ENCODE results near the gene TKTL2. TPM values are rescaled to one million over a fixed set of nuclear protein-coding genes. Genes with fewer than 3 reads are reported as not detected.

The TKTL2 gene
- total RNA-seq, 6 experiments from 2014 or later: not detected

DNA sequence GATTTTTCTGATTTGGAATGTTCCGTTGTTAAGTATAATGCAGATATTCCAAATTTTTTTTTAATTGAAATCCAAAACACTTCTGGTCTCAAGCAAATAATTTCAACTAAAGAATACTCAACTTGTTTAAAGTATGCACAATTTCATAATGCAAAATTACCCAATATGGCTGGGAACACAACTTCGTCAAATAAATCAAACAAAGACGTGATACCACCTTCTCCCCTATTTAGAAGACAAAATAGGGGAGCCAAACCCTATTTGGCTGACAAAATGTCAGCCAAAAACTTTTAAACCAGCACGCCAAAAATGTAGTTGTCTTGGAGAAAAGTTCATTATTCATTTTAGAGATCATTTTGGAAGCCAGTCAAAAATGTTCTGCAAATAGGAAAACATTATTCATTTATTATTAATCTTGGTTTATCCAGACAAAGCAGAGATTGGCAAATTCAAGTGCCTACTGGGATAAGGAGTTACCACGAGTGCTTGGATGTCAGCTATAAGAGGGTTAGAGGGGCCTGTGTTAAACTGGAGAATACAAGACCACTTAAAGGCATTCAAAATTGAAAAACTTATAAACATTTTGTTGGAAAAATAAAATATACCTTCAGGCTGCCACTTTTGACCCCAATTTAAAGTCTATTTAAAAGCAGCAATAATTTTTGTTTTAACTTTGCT lies 3.3 kb upstream of the TKTL2 start:
- ATAC-seq (no peak), DNase-seq (no peak)
- no peaks in the 10 kb centered on the region for H3K4me1 ChIP-seq
- no peaks in the 10 kb centered on the region for H3K9me3 ChIP-seq
- TF ChIP-seq POLR2A (IDR thresholded peaks at IDR 0.05): no peak
- no peaks in the 10 kb centered on the region for H3K27me3 ChIP-seq
- no peak overlapping the region for H3K4me3 ChIP-seq
- H3K27ac ChIP-seq: no peak overlapping the region
- H3K36me3 ChIP-seq: no peaks in the 10 kb centered on the region
- intact Hi-C loops (cut with DNase I): no loop called here
- WGBS (ENCODE audit: insufficient coverage, low coverage, low lambda C conversion rate, missing lambda C conversion rate): 56% methylated on average over 5 of the region's 5 CpGs

GRCh38 chr4:163474027-163474426 lies 473 bp upstream of the TKTL2 start:
- H3K9me3 ChIP-seq: no peaks in the 10 kb centered on the region
- no peak overlapping the region for H3K4me3 ChIP-seq
- no peaks in the 10 kb centered on the region for H3K36me3 ChIP-seq
- H3K27me3 ChIP-seq: no peaks in the 10 kb centered on the region
- TF ChIP-seq POLR2A (IDR thresholded peaks at IDR 0.05): no peak
- TF ChIP-seq, protein P1, sequence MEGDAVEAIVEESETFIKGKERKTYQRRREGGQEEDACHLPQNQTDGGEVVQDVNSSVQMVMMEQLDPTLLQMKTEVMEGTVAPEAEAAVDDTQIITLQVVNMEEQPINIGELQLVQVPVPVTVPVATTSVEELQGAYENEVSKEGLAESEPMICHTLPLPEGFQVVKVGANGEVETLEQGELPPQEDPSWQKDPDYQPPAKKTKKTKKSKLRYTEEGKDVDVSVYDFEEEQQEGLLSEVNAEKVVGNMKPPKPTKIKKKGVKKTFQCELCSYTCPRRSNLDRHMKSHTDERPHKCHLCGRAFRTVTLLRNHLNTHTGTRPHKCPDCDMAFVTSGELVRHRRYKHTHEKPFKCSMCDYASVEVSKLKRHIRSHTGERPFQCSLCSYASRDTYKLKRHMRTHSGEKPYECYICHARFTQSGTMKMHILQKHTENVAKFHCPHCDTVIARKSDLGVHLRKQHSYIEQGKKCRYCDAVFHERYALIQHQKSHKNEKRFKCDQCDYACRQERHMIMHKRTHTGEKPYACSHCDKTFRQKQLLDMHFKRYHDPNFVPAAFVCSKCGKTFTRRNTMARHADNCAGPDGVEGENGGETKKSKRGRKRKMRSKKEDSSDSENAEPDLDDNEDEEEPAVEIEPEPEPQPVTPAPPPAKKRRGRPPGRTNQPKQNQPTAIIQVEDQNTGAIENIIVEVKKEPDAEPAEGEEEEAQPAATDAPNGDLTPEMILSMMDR (IDR thresholded peaks at IDR 0.05): no peak
- H3K4me1 ChIP-seq: no peaks in the 10 kb centered on the region
- DNase-seq (no peak), ATAC-seq (no peak)
- 65% methylated on average over 3 of the region's 3 CpGs for WGBS (ENCODE audit: insufficient coverage, low coverage, low lambda C conversion rate, missing lambda C conversion rate)
- intact Hi-C loops (cut with DNase I): no loop called here
- H3K27ac ChIP-seq: no peak overlapping the region

DNA sequence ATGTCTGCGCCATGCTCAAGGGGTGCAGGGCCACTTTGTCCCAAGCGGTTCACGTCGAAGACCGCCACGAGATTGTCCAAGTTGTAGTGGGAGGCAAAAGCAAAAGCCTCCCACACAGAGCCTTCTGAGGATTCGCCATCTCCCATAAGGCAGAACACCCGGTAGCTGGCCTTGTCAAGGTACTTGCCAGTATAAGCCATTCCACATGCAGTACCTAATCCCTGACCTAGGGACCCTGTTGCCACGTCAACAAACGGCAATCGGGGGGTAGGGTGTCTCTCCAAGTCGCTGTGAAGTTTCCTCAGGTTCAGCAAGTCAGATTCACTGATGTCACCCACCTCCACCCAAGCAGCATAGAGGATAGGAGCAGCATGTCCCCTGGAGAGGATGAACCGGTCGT lies 424 bp downstream of the TKTL2 start:
- ATAC-seq (no peak), DNase-seq (no peak)
- intact Hi-C loops (cut with DNase I): no loop called here
- Histone ChIP-seq H3K9me3 (no peaks in the 10 kb centered on the region), H3K36me3 (no peaks in the 10 kb centered on the region), H3K27me3 (no peaks in the 10 kb centered on the region), H3K27ac (no peak overlapping the region), H3K4me1 (no peaks in the 10 kb centered on the region), H3K4me3 (no peak overlapping the region)
- TF ChIP-seq, protein P1 (IDR thresholded peaks at IDR 0.05): no peak
- no peak for TF ChIP-seq POLR2A (IDR thresholded peaks at IDR 0.05)
- 70% methylated on average over 3 of the region's 14 CpGs for WGBS (ENCODE audit: insufficient coverage, low coverage, low lambda C conversion rate, missing lambda C conversion rate)

GRCh38 chr4:163470391-163470790 lies 3.2 kb downstream of the TKTL2 start:
- 34% methylated on average over 3 of the region's 3 CpGs for WGBS (ENCODE audit: insufficient coverage, low coverage, low lambda C conversion rate, missing lambda C conversion rate)
- Histone ChIP-seq H3K36me3 (no peaks in the 10 kb centered on the region), H3K27ac (no peak overlapping the region), H3K9me3 (no peaks in the 10 kb centered on the region), H3K4me3 (no peak overlapping the region), H3K4me1 (no peaks in the 10 kb centered on the region), H3K27me3 (no peaks in the 10 kb centered on the region)
- intact Hi-C loops (cut with DNase I): no loop called here
- ATAC-seq (no peak), DNase-seq (no peak)
- TF ChIP-seq POLR2A (IDR thresholded peaks at IDR 0.05): no peak
- TF ChIP-seq, protein P1 (IDR thresholded peaks at IDR 0.05): no peak

DNA sequence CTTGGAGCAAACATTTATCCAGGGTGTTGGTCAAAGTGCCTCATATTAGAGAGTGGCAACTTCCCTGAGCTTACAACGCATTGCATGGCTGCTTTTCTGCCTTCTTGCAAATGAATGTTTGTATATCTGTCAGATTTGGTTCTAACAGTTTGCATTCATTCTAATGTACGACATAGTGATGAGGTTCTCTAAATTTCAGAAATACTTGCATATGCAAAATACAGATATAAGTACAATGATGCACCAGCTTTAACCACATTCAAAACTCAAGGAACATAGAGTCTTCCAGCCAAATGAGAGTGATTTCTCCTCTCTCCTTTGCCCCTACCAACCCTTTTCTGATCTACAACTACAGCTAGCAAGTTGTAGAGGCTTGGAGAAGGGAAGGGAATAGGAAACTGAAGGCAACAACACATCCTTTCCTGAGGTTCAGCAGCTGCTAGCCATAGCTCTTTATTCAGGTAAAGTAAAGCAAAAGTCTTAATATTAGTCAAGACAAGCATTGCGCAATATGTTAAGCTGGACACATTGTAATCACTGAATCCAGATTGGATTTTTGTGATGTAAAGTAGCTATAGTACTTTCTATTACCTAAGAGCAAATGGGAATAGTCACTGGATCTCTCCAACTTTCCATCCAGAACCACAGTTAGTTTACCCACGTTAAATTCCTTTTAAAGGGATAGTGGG lies 6.3 kb downstream of the TKTL2 start:
- ATAC-seq: no peak
- no peak for TF ChIP-seq POLR2A (IDR thresholded peaks at IDR 0.05)
- TF ChIP-seq, protein P1 (IDR thresholded peaks at IDR 0.05): no peak
- no peak for DNase-seq
- intact Hi-C loops (cut with DNase I): no loop called here
- no peak overlapping the region for H3K27ac ChIP-seq
- no peak overlapping the region for H3K4me3 ChIP-seq
- no peaks in the 10 kb centered on the region for H3K9me3 ChIP-seq
- 67% methylated on average over 4 of the region's 4 CpGs for WGBS (ENCODE audit: insufficient coverage, low coverage, low lambda C conversion rate, missing lambda C conversion rate)
- no peaks in the 10 kb centered on the region for H3K36me3 ChIP-seq
- H3K4me1 ChIP-seq: no peaks in the 10 kb centered on the region
- no peaks in the 10 kb centered on the region for H3K27me3 ChIP-seq
